Right lung (tissue), 5 donors: ENCODE data around the gene NTN3. TPM values are rescaled to one million over a fixed set of nuclear protein-coding genes. Genes with fewer than 3 reads are reported as not detected.
"Not testable (repeated sequence)": the region's sequence is repeated elsewhere in the genome, so short reads cannot be mapped to it uniquely, and the experiment has no call there.

ENCODE experiments used
- DNase-seq, 2 donors: peaks; one replicate each; pipeline ENCODE4 v3.0.0-alpha.2; 2013
- polyA plus RNA-seq, 5 donors: library from polyadenylated mRNA; unstranded; fragments of 120-200 nt; gene quantifications; one replicate each; pipeline versions ENCODE4 v1.2.1 to v1.2.3, GENCODE V29; 2013; ENCODE audit warnings: inconsistent platforms in 1 of 5, low replicate concordance in 1 of 5; ENCODE audit not compliant: insufficient read length in 5 of 5, insufficient read depth in 1 of 5

Gene NTN3
- polyA plus RNA-seq, 5 donors, result 2.4 to 6.5 (median 4.7) TPM

DNA sequence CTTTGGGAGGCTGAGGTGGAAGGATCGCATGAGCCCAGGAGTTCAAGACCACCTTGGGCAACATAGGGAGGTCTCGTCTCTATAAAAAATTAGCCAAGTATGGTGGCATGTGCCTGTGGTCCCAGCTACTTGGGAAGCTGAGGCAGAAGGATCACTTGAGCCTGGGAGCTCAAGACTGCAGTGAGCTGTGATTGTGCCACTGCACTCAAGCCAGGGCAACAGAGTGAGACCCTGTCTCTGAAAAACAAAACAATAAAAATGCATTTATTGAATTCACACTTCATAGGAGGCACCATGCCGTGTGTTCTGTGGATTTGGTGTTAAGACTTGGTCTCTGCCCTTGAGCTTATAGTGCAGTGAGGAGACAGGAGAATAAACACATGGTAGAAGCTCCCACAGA is 6.2 kb downstream of the NTN3 start:
- no peak for DNase-seq

DNA sequence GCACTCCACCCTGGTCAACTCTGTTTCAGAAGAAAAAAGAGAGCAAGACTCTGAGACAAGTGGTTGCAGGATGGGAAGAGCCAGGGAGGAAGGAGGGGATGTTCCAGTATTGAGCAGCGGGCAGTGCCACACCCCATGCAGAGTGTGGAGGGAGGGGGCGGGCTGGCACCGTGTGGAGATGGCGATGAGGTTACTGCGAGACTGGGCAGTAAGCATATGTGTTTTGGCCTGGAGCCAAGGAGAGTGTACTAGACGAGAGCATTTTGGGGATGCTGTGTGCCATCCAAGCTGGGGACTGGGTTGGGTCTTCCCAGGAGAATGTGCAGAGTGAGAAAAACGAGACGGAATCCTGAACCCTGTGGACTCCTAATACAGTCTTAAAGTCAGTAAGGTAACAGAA is 7.2 kb downstream of the NTN3 start:
- DNase-seq, result no peak

DNA sequence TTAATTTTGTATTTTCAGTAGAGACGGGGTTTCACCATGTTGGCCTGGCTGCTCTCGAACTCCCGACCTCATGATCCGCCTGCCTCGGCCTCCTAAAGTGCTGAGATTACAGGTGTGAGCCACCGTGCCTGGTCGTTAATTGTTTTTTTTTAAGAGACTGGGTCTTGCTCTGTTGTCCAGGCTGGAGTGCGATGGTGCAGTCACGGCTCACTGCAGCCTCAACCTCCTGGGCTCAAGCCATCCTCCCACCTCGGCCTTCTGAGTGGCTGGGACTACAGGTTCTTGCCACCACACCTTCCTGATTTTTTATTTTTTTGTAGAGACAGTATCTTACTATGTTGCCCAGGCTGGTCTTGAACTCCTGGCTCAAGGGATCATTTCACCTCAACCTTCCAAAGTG is 8.9 kb downstream of the NTN3 start:
- not testable (repeated sequence) for DNase-seq

DNA sequence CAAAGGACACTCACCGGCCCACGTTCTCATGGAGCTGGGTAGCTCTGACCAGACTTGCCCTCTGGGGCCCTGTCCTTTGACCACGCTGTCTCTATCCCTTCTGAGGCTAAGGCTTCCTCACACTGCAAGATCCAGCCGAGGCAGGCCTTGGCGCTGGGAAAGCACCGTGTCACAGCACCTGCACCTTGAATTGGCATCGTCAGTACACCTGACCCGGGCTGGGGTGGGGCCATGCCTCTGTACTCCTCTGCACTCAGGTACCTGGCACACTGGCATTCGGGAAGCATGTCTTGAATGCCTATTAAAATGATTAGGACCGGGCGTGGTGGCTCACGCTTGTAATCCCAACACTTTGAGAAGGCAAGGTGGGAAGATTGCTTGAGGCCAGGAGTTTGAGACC is 9.9 kb downstream of the NTN3 start:
- no peak for DNase-seq

DNA sequence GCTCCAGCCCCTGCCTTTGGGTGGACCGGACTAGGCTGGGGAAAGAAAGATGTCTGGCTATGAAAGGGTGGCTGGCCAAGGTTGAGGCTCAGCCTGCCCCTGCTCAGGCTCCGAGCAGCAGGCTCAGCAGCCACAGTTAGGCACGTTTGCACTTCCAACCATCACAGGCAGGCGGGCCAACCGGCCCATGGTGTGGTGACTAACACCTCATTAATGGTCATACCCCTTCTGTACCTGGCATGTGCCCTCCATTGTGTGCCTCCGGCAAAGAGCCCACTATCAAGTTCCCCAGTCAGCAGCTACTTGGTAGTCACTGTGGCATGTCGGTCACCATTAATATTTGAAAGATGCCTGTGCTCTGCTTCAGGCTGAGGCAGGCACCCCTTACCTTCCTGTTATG is 10.6 kb downstream of the NTN3 start:
- no peak for DNase-seq

DNA sequence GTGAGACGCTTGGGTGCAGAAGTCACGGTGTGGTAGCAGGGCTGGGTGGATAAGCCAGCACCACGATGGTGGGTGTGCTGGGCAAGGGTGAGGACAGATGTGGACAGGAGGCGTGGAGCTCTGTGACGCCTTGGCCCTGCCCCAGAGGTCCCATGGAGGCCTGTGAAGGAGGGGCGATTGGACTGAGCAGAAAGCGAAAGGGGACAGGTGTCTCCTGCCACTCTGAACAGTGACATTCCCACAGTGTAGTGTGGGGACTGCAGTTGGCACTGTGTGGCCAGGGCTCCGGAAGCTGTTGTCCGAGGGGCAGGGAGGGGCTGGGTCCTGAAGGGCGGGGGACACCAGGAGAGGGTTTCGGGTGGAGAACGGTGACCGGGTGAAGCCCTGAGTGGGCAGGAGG is 11.2 kb downstream of the NTN3 start:
- DNase-seq, result no peak

DNA sequence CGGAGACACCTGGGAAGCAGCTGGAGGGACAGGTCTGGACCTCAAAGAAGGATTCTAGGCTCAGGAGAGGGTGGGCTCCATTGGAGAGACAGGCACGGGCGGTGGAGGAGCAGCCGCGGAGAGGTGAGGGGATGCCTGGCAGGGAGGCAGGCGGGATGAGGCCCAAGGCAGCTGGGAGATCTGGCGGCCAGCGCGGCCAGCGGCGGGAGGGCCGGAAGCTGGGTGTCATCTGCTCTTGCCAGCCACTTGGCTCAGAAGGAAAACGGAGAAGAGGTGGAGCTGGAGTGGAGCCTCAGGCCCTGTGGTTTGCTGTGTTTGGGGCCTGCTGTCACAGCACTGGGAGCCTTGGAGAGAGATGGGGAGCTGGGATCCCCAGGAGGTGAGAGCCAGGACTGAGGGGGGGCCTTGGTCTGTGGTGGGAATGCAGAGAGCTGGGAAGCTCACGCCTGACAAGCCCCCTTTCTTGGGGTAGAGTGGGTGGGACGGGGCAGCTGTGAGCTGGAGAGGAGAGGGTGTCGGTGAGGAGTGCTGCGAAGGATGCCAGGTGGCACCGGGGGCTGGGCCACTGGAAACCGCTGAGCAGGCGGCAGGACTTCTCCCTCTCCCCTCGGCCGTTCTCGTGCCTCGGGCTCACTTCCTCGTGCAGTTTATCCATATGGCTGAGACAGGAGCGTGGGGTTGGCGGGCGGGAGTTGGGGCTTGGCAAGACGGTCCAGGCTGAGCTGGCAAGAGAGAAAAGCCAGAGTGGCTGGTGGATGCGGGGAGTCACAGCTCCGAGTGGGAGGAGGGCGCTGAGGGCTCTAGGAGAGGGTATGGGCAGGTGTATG is 11.8 kb downstream of the NTN3 start:
- no peak for DNase-seq

DNA sequence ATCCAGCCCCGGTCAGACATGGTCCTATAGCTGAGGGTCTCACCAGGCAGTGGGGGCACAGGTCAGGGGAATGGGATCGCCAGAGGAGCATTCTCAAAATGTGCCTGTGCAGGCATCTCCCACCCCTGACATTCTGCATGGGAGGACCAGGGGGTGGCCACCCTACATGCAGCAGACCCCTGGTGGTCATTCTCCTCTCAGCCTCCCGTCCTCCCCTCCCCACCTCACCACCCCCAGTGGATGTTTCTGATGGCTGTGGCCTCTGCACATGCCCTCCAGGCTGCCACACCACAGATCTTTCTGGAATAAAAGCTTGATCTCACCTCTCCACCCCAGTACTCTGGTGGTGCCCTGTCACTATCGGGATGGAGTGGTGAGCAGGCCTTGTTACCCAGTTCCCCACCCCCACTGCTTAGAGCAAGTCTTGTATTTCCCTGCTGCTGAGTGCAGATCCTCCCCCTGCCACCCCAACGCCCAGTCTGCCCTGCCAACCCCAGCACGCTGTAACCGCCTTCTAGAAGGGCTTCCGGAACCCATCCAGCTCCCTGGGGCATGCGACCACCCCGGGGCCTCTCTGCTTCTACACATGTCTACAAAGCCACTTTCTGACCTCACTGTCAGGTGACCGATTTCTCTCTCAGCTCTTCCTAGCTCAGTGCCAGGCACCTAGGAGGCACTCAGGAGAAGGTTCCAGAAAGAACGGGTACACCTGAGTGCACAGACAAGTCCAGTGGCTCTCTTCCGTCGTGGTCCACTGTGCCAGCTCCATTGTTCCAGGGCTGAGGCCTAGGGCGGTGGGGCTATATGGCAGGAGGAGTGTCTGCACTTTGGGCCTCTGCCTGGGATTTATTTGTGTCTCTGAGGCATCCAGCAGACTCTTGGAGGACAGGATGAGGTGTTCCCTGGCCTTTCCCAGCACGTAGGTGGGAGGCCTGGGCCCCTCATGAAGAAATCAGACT is 13.1 kb downstream of the NTN3 start:
- DNase-seq, result no peak

DNA sequence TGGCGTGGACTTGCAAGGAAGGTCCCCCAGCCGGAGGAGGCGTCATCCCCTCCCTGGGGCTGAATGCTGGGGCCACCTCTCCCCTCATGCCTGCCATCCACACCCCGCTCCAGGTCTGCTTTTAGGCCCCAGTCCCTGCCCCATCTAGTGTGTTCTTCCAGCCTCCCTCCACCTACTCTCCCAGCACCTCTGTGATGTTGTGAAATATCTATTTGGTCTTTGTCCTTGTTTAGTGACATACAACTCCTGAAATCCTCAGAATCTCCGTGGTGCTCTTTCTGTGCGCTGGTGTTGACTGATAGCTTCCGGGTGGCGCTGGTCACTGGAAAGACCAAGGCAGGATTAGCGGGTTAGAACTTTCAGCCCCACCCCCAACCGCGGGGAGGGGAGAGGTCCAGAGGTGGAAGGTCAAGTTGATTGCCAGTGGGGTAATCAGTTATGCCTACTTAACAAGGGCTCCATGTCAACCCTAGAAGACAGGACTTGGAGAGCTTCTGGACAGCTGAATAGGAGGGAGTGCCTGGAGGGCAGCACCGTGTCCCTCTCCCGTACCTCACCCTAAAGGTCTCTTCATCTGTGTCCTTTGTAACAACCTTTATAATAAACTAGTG is 13.9 kb downstream of the NTN3 start:
- no peak for DNase-seq

DNA sequence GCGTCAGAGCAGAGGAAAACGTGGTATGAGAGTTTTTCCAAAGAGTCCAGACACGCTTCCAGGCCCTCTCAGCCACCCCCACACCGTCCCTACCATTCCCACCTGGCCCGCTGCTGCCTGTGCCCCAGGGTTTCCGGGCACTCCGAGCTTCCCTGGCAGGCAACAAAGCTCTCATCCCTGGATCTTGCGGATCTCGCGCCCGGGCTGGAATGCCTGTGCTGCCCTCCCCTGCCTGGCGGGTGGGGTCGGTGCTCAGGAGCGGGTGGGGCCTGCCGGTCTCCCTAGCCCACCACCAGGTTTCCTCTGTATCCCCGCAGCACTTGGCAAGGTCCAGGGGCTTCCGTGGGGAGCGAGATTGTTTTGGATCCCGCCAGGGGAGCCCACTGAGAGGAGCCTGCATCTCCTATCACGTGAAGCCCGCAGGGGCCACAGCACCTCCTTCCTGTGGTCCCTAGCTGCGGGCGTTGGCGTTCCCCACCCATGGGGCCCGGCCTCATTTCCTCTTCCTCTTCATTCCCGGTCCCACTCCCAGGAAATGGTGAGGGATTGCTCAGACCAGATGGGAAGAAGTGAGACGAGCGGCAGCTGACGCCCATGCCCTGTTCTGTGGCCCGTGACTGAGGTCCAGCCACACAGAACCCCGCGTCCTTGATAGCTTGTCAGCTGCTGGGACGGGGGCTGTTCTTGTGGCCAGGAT is 14.9 kb downstream of the NTN3 start:
- no peak for DNase-seq

DNA sequence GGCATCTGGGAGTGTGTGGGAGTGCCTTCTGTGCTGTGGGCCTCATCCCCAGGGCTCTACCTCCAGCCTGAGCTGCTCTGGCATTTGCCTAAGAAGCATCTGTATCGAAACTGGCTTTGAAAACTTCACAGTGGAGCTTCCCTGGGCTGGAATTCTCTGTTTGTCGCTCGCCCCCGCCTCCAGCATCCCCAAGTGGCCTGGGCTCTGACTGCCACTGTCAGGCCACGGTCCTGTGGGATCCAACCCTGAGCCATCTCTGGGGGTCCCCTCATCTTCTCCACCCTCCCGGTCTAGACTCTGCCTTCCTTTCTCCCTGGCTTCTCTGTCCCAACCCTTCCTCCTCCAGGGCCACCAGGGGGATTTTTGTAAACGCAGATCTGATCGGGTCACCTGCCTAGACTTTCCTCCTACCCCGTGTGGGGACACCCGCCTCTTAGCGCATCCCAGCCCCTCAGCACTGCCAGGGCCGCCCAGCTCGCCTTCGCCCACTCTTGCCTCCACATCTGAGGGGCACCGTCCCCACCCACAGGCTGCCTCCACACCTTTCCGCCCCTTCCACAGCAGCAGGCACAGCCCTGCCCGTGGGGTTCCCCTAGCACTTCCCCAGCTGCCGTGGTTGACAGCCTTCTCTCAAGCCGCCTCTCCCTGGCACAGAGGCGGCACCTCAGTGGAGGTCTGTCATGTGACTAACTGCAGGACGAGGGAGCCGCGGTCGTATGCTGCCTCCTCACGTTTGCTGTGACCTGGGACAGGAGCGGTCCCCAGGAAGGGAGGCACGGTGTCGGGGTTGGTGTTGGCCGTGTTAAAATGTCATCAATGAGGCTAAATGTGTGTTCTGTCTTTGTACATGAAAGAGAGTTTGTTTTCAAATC is 15.8 kb downstream of the NTN3 start:
- DNase-seq, result no peak

DNA sequence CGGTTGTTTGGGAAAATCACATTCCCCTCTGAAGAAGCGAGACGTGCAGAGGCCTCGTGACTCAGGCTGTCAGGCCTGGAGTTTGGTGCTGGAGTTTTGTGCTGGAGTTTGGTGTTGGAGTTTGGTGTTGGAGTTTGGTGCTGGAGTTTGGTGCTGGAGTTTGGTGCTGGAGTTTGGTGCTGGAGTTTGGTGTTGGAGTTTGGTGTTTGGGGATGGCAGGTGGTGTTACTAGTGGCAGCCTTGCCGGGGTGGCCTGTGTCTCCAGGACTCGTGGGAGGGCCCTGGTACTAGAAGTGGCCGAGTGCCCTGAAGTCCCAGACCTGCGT is 16.4 kb downstream of the NTN3 start:
- no peak for DNase-seq

DNA sequence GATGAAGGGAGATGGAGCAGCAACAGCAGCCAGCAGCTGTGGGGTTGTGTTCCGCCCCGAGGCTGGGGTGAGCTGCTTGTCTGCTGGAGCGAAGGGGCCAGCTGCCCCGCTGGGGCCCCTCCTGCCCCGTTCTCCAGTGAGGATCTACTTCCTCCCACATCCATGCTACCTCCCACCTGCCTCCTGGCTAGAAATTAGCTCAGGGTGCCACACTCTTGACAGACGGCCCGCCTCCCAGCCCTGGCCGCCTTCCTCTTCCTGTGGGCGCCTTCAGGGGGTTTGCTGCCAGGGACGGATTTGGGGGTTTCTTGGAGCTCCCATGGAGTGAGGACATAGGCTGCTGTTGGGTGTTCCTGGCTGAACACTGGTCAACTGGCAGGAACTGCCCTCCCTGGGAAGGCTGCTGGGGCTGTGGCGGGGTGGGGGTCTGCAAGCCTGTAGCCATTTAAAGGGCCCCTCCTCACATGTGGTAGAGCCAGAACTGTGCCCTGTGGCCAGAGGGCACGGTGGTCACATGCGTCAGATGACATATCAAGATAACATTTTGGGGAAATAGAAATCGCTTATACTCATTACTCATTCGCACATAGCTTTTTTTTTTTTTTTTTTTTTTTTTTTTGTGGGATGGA is 16.9 kb downstream of the NTN3 start:
- no peak for DNase-seq

DNA sequence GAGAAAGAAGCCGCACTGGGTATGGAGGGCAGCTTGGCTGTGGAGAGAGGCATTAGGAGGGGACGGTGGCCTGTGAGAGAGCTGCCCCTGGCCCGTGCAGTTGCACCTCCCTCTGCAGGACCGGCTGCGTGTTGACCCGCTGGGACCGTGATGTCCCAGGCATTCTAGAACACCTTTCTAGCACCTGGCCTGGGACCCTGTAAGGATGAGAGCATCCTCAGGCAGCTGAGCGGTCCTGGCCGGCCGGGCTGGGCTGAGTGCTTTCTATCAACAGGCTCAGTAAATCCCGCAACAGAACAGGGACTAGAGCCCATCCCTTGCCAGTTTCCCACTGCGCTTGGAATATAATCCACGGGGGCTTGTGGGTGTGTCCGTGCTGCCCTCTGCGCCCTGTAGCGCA is 18.5 kb downstream of the NTN3 start:
- DNase-seq, result no peak

DNA sequence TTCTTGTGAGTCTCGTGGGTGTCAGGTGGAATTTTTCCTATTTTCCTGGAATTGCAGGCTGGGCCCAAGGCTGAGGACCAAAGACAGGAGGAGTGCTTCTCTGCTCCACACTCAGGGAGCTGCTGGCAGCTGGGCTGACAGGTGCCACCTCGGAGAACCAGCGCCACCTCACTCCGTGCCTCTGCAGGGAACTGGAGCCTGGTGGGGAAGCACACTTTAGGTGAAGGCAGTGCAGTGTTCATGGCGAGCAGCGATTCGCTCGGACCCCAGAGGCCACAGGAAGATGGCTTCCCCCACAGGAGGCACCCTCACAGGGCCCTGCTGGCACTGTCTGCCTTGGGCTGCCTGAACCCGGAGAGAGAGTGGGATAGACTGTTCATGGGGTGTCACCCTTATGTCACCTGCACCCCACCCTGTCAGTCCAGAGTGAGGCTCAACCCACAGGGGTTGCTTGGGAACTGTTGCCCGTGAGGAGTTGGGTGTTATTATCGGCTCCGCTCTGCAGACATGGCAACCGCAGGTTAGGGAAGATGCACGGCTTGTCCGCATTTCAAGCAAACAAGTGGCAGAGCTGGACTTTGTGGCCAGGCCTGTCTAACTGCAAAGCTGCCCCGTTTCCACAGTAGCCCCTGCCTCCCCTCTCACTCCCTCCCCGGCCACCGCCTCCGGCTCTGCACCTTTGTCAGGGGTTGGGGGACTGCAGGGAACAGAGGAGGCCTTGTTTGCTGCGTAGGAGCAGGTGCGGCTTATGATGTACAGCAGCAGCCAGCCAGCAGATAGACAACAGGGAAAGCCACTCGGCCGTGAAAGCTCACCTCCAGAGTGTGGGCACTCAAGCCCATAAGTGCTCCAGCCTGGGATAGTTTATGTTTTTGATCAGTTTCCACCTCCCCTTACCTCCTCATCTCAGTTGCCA is 19.4 kb downstream of the NTN3 start:
- no peak for DNase-seq

DNA sequence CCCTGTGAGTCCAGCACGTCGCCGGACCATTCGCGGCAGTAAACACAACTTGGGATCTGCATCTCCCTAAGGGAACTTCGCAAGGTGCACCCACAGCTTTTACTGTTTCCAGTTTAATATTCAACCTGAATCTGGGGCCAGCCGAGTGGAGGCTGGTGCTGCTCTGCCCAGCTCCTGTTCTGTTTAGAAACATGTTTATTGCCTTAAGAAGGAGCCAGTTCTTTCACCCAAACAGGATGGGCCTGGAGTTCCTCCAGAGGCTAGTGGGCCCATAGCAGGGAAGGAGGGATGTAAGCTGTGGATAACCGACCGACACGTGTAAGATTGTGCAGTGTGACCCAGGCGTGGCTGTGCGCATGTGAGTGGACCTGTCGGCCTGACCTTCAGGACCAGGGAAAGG is 21.2 kb downstream of the NTN3 start:
- DNase-seq, result no peak

DNA sequence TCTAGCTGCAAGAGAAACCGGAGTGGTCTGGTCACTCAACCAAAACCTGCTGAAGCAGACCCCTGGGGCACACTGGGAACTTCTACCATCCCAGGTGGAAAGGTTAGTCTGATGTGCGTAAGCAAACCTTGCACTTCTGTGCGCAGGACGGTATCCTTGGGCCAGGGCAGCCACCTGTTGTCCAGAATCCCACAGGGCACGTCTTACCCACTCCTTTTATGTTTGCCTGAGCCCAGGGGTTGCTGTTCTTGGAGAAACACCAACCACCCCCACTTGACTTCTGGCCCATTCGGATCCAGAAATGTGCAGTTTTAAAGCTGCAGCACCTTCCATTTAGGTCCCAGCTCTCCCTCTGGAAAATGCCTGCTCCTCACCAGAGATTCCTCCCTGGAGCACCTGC is 22.5 kb downstream of the NTN3 start:
- DNase-seq, result no peak

DNA sequence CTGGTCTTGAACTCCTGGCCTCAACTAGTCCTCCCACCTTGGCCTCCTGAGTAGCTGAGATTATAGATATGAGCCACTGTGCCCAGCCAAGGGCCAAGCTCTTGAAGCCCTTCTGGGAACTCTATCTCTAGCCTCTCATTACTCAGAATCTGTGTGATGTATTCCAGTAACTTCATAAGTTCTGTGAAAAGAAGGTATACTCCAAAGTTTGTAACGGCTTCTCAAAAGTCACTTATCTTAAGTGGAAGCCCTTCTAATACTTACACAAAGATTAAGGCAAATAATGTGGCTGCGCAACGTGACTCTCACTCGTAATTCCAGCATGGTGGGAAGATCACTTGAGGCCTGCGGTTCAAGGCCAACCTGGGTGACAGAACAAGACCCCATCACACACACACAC is 23.5 kb downstream of the NTN3 start:
- no peak for DNase-seq

DNA sequence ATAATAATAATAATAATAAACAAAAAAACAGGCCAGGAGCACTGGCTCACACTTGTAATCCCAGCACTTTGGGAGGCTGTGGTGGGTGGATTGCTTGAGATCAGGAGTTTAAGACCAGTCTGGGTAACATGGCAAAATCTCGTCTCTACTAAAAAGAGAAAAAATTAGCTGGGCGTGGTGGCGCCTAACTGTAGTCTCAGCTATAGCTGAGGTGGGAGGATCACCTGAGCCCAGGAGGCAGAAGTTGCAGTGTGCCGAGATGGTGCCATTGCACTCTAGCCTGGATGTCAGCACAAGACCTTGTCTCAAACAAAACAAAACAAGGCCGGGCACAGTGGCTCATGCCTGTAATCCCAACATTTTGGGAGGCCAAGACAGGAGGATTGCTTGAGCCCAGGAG is 23.9 kb downstream of the NTN3 start:
- no peak for DNase-seq
